GM21737 (cell line): ENCODE measurements around the gene CHM.

Experiments used
- ATAC-seq: cut with Tn5 transposase; IDR thresholded peaks from one replicate; pipeline ENCODE4 v1.9.1; 2021; ENCODE audit warnings: mild to moderate bottlenecking, moderate library complexity; ENCODE audit not compliant: unreplicated experiment

Gene CHM

DNA sequence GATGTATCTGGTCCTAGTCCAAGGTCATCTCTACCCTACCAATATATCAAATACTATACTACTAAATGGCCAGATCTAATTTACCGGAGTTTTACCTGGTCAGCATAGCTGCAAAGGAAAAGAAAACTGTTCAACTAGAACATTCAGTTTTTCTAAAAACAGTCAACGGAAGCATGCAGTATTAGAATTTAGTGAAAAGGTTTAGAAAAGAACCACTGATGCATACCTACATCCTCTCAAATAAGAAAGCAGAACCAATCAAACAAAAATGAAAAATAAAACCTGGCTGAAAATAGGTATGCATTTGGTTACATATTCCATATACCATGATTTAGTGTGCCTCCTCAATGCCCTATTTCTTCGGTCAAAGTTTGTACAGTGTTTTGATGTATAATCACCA, 140.0 kb downstream of the CHM start:
- ATAC-seq = no peak

DNA sequence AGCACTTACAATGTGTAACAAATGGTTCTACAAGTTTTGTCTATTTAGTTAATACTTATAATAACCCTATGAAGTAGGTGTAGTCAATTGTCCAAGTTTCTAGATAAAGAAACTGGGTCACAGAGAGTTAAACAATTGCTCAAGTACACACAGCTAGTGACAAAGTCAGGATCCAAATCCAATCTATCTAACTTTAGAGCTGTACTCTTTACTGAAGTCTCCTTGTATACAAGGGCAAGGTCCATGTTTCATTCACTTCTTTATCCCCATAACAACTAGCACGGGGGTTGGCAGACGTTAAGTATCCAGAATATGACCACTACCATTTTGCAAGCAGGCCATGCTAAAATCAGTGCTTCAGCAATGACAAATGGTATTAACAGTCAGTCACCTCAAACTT, 141.0 kb downstream of the CHM start:
- ATAC-seq = no peak

DNA sequence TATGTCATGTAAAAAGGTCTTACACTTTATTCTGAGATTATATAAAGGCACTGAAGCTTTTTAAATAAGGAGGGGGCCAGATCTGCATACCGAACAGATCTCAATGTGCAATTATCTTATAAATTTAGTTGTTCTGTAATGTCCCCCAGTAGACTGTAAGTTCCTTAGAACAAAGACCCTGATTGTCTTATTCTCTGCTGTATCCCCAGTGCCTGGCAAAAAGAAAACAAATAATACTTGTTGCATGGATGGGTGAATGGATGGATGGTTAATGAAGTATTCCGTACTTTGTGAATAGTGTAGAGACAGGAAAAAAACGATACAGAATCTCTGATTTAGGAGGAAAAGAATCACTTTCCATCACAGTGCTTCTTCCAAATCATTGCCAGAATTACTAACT, 141.5 kb downstream of the CHM start:
- ATAC-seq = no peak

DNA sequence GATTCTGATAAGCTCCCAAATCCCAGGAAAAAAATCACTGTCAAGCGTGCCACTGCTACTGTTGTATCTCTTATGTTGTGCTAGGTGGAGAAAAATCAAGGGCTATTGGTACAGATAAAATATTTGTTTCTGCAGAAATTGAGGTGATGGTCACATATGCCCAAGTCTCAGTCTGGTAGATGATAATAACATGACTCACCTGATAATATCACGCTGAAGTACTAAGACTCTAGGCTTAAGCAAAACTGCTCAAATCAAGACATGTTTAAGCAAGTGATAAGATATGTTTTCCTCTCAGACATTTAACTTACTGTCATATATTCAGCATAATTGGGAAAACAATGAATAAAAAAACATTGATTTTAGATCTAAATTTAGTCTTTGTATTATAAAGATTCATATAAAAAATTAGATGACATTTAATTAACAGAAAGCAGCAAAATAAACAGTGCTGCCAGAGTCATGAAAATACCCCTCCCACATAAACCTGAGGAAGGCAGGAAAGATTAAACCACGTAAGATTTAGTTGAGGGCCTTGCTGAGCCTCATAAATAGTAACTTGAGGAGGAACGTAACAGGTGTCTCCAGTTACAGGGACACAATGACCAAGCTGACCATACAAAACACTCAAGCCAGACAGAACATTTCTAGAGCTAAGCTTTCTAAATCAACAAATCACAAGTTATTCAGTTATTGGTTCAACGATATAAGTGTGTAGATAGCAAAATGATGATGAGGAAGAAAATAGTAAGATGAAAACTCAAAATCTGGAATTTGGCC, 143.5 kb downstream of the CHM start:
- ATAC-seq = no peak

DNA sequence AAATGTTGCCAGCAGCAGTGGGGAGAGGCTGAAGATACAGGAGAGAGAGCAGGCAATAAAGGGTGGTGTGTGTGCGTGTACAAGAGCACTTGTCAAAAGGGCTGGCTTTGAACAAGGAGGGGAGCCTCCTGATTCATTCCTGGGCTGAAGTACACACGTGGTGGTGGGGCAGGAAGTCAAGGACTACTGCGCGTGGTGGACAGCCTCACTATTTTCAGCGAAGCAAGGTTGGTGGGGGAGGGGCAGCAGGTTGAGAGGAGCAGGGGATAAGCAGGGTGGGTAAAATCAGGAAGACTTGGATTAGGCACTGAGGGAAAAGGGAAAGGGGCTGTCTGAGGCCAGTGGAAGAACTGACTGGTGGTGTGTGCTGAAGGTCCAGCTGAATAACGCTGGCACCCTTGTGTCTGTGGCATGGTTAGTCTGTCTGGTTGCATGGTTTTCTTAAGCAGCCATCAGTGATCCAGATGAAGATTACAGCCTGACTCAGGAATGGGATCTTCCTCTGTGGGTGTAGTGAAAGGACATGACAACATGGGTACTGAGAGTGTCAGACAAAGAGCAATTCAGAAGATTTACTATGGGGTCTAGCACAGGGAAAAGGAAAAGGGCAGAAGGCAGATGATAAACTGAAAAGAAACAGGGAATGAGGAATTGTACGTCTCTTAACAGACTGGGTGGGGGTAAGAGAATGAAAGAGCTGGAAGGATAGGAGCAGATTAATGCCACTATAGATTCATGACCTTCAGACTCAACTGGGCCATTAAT, 149.8 kb downstream of the CHM start:
- no peak for ATAC-seq

DNA sequence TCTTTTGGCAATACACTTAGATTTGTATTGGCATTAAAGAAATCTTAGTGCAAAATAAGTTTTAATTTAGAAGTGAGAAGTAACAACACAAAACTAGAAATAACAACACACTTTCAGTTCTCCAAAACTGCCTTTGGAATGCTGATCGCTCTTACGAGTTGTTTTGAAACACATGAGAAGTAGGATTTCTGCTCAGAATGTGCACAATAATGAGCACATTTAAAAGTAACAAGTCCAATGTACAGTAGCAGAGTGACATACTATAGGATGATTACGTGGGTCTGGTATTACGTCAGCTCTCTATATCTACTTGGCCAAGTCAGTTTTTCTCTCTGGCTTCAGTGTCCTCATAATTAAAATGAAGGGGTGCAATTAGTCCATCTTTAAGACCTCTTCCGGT, 164.8 kb downstream of the CHM start:
- no peak for ATAC-seq

DNA sequence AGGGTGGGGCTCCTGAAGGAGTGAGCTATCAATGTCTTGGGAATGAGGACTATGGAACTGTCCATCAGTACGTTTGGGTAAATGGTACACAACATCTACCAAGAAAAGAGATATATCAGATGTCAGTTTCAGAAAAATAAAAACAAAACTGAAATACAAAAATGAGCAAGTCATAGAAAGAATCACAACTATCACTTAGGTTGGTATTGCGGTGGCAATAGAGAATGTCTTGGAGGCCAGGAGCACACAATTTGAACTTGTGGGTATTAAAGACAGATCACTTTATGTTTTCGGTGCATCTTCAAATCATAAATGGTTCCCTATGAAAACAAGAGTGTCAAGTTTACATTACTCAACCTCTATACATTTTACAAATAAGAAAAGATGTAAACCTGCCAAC, 176.8 kb downstream of the CHM start:
- ATAC-seq = no peak

DNA sequence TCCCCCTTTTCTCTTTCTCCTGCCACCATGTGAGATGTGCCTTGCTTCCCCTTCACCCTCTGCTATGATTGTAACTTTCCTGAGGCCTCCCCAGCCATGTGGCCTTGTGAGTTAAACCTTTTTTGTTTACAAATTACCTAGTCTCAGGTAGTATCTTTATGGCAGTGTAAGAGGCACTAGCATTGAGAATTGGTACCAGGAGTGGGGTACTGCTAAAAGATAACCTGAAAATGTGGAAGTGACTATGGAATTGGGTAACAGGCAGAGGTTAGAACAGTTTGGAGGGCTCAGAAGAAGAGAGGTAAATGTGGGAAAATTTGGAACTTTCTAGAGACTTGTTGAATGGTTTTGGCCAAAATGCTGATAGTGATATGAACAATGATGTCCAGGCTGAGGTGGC, 182.0 kb downstream of the CHM start:
- no peak for ATAC-seq

DNA sequence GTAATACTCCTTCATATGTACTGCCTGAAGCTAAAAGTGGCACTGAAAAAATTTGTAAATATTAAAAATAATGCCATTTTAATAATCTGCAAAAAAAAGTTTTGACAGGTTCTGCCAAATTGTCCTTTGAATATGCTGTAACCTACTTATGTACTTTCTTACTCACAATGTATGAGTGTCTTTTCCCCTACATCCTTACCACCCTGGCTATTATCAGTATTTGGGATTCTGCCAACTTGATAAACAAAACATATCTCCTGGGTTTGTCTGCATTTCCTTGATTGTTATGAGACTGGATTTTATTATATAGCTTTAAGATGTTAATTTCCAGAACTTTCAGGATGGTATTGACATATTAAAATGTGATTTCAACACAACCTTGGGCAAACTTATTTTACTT, 187.9 kb downstream of the CHM start:
- ATAC-seq = no peak

DNA sequence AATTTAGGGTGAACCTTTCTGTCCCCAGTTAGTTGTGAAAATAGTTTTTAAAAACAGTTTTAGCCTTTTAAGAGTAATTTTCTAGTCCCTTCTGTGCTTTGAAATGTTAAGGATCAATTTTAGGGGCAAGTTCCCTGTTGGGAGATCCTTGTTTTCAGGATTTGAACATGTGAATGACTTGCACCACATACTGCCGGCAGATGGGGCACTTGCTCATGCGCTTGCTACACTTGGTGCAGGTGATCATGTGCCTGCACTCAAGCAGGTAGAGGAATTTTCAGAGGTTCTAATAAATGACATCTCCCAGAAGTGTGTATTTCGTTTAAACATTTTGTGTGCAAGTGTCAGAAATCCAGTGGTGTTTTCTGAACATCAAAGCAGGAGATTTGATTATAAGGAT, 195.9 kb downstream of the CHM start:
- no peak for ATAC-seq

DNA sequence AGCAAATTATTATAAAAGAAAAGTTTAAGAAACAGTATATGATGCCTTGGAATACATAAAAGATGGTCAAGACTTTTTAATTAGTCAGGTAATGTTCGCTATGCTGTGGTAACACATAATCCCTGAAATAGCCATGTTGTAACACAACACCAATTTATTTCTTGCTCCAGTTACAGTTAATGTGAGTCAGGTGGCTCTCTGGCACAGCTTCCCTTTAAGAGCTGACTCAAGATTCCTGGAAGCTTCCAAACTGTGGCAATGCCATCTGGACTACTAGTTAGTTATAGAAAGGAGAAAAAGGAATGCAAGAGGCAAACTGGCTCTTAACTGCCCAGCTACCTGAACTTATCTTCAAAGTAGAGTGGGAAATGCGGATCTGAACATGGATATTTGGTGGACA, 210.5 kb downstream of the CHM start:
- ATAC-seq = no peak

DNA sequence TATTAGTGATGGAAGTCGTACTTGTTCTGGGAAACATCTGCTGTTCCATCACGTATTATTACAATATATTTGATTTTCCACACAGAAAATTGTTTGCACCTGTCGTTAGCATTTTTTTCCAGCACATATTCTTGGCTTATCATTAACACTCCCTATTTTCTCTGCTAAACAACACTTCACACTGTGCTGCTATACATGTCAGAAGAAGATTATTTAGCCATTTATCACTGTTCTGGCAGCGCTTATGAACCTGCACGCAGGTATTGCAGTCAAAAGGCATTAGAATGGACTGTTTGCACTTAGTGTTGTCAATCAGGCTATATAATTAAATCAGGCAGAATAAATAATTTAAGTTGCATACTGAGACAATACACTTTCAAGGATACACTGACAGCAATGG, 218.6 kb downstream of the CHM start:
- no peak for ATAC-seq

DNA sequence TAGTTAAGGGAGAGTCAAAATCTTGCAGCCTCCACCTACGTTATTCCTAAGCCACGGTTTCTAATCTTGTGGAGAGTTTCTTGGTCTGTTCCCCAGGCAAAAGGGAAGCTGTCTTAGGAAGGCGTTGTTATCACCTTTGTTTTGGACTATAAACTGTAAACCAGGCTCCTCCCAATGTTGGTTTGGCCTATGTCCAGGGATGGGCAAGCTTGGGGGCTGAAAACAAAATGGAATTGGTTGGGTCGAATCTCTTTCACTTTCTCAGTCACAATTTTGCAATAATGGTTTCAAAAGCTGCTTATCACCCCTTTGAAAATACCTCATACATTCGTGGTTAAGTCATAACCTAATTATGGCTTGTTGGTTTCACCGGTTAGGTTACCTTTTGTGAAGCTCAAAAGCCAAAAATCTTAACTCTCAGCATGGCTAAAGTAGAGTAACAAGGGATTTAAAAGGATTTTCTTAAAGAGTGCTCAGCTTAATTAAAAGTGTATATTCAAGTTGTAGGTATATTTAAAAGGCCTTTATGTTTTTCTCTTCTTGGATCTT, 232.1 kb downstream of the CHM start:
- no peak for ATAC-seq
